Activated naive CD4-positive, alpha-beta T cell treated with anti-CD3 and anti-CD28 coated beads for 36 hours (primary cell): Measurements from ENCODE around the gene ACTL6B. TPM values are rescaled to one million over a fixed set of nuclear protein-coding genes. Genes with fewer than 3 reads are reported as not detected.

ENCODE experiments used
- CTCF ChIA-PET: fragments of 350-600 bp; sonication (Branson Sonifier 250); formaldehyde crosslinking; loops from one replicate; lab custom pipeline; 2021; ENCODE audit warnings: antibody characterized with exemption; lab: Charles Lee
- DNase-seq: peaks from one replicate; pipeline ENCODE4 v3.0.0-alpha.2; 2020
- H3K27ac Mint-ChIP-seq: one replicate; pipeline ENCODE4 v1.8.0; 2021; ENCODE audit warnings: mild to moderate bottlenecking, mixed read lengths
- H3K27me3 Mint-ChIP-seq: one replicate; pipeline ENCODE4 v1.8.0; 2021; ENCODE audit warnings: low read depth, mixed read lengths
- H3K36me3 Mint-ChIP-seq: one replicate; pipeline ENCODE4 v1.8.0; 2021; ENCODE audit warnings: low read depth, mixed read lengths
- H3K4me1 Mint-ChIP-seq: one replicate; pipeline ENCODE4 v1.8.0; 2021; ENCODE audit warnings: low read depth, mixed read lengths
- H3K4me3 Mint-ChIP-seq: one replicate; pipeline ENCODE4 v1.8.0; 2021; ENCODE audit warnings: mild to moderate bottlenecking, moderate library complexity, mixed read lengths
- H3K9me3 Mint-ChIP-seq: one replicate; pipeline ENCODE4 v1.8.0; 2021; ENCODE audit warnings: mixed read lengths
- intact Hi-C: fragments of 100-400 bp; cut with micrococcal nuclease; formaldehyde crosslinking; loops from one replicate; pipeline ENCODE4 v1.15.1; 2023
- total RNA-seq, 2 experiments: library from RNA; stranded (reverse); gene quantifications; one replicate each; pipeline ENCODE4 v1.2.3, GENCODE V29; 2021

ACTL6B gene
- total RNA-seq, 2 experiments from 2014 or later: not detected

DNA sequence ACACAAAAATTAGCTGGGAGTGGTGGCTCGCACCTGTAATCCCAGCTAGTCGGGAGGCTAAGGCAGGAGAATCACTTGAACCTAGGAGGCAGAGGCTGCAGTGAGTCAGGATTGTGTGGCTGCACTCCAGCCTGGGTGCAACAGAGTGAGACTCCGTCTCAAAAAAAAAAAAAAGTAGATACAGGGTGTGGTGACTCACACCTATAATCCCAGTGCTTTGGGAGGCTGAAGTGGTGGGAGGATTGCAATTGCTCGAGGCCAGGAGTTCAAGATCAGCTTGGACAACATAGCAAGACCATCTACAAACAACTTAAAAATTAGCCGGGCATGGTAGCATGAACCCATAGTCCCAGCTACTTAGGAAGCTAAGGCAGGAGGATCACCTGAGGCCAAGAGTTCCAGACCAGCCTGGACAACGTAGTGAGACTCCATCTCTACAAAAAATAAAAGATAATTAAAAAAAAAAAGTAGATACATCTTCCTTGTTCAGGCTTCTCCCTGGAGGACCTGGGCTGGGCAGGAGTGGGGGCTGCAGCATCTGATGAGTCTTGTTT is 41.9 kb downstream of the ACTL6B start:
- Mint-ChIP-seq H3K4me1 (peaks cover 13% of the 10 kb centered on the region), H3K36me3 (no peaks in the 10 kb centered on the region), H3K27me3 (no peaks in the 10 kb centered on the region), H3K9me3 (no peaks in the 10 kb centered on the region), H3K4me3 (no peak overlapping the region), H3K27ac (no peak overlapping the region)
- no peak for DNase-seq
- CTCF ChIA-PET: interaction anchor here (0.9 to 3.9 kb wide), 7 partner anchors 15 to 137 kb away, joined by 3 to 20 read pairs (median 4); partner anchors contain the start of gene POP7
- intact Hi-C loops: loop anchor here (5.0 kb wide), 1 partner anchor 273 kb away; the partner anchor contains the start of gene UFSP1

DNA sequence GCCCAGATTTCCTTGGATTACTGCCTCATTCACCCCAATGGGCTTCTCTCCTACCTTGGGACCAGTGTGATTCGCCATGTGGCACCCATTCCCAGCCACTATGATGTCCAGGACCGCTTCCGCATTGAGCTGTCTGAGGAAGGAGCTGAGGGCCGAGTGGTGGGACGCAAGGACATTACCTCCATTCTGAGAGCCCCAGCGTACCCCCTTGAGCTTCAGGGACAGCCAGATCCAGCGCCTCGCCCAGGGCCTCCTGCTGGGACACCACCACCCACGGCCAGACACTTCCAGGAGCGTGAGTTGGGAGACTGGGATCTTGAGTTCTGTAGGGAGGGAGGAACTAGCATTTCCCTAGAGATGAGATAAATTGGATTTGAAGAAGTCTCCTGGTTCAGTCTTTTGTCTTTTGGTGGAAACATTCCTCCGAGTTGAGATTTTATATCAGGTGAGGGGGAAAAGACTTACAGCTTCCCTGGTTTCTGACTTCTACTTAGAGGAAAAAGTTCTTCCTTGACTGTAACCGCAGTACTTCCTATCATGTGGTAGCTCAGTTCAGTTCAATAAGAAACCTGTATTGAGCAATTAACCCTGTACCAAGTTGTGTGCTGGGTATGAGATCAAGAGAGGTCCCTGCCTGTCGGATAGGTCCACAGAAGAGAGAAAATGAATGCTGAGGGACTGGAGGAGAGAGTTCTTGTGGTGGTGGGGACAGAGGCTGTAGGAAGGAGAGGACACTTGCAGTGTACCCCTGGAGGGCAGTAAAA is 42.7 kb downstream of the ACTL6B start:
- H3K27me3 Mint-ChIP-seq: no peaks in the 10 kb centered on the region
- intact Hi-C loops: loop anchor here (2.0 to 5.0 kb wide), 2 partner anchors 61 to 274 kb away; partner anchors contain the start of gene UFSP1
- DNase-seq: no peak
- H3K36me3 Mint-ChIP-seq: no peaks in the 10 kb centered on the region
- H3K4me3 Mint-ChIP-seq: peak overlapping the region; percentile 73
- H3K4me1 Mint-ChIP-seq: peaks cover 13% of the 10 kb centered on the region
- H3K27ac Mint-ChIP-seq: no peak overlapping the region
- CTCF ChIA-PET: interaction anchor here (0.9 to 3.9 kb wide), 7 partner anchors 16 to 136 kb away, joined by 3 to 20 read pairs (median 5); partner anchors contain the start of gene POP7
- no peaks in the 10 kb centered on the region for H3K9me3 Mint-ChIP-seq

DNA sequence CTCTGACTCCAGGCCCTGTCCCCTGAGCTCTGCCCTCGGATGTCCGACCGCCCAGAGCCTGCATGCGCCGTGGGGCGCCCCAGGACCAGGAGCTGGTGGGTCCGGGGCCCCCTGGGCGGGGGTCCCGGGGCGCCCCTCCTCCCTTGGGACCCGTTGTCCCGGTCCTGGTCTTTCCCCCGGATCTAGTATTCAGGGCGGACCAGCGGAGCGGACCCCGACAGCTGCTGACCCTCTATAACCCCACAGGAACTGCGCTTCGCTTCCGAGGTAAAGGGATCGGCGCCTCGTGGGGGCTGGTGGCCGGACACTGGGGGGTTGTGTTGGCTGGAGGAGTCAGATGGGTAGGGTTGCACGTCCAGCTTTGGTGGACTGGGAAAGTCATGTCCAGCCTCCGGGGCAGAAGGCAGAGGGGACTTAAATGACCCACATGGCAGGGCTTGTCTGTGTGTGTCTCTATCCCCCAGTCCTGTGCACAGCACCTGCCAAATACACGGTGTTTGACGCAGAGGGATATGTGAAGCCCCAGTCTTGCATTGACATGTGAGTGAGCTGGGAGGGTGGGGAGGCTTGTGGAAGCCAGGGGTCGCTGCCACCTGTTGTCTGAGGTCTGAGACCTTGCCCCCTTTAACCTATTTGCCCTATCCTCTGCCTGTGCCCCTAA is 43.4 kb downstream of the ACTL6B start:
- peak; percentile 51 for DNase-seq
- intact Hi-C loops: loop anchor here (1.0 to 5.0 kb wide), 10 partner anchors 9 to 274 kb away; partner anchors contain the start of genes AGFG2, FBXO24, LRCH4 and MEPCE
- CTCF ChIA-PET: interaction anchor here (0.6 to 3.9 kb wide), 13 partner anchors 14 to 172 kb away, joined by 3 to 20 read pairs (median 4); partner anchors contain the start of gene POP7
- Mint-ChIP-seq H3K4me3 (peak overlapping the region; percentile 98), H3K36me3 (no peaks in the 10 kb centered on the region), H3K4me1 (peaks cover 13% of the 10 kb centered on the region), H3K27ac (peak overlapping the region; percentile 31), H3K9me3 (no peaks in the 10 kb centered on the region), H3K27me3 (no peaks in the 10 kb centered on the region)

DNA sequence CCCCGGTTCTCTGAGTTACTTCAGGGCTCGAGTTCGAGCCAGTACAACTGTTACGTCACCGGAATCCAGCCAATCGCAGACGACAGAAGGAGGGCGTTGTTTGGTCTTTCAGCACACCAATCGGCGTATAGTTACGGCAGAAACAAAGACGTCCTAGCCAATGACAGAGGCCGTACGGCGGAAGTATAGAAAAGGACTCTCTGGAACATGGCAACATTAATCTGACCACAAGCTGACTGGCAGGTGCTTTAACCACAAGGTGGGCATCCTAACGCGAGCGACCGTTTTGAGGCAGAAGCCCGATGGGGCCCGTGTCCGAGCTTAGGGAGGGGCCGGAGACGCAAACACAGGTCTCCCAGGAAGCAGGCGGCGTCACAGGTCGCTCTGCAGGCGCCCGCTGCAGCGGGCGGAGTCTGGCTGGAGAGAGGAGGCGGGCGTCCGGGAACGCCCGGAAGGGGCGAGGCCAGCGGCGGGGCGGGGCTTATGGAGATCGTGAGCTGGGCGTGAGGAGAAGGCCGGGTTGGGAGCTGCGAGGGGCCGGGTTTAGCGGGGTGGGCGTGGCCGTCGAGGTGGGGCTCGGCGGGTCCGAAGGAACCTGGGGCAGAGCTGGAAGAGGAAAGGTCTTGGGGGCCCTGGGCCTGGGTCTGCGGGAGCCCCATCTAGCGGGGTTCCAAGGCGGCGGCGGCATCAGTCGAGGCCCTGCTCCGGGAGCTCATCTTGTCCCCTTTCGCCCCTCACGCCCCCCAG is 44.1 kb downstream of the ACTL6B start, which contains the start of gene MOSPD3:
TSS of gene MOSPD3 (plus strand) at position 558 of the 747 bp plus-strand sequence. CDS start 252 bp downstream, outside the sequence.
- DNase-seq: peak; percentile 99
- H3K9me3 Mint-ChIP-seq: no peaks in the 10 kb centered on the region
- H3K27me3 Mint-ChIP-seq: no peaks in the 10 kb centered on the region
- peak within 1 kb of the TSS; percentile 98 for H3K4me3 Mint-ChIP-seq
- no peaks in the 10 kb centered on the region for H3K36me3 Mint-ChIP-seq
- CTCF ChIA-PET: interaction anchor here (0.6 to 3.9 kb wide), 11 partner anchors 15 to 171 kb away, joined by 3 to 20 read pairs (median 4); partner anchors contain the start of gene POP7
- intact Hi-C loops: loop anchor here (1.0 to 5.0 kb wide), 10 partner anchors 8 to 275 kb away; partner anchors contain the start of genes AGFG2, FBXO24, LRCH4 and MEPCE
- peak within 1 kb of the TSS; percentile 99 for H3K27ac Mint-ChIP-seq
- H3K4me1 Mint-ChIP-seq: peaks cover 13% of the 10 kb centered on the region

DNA sequence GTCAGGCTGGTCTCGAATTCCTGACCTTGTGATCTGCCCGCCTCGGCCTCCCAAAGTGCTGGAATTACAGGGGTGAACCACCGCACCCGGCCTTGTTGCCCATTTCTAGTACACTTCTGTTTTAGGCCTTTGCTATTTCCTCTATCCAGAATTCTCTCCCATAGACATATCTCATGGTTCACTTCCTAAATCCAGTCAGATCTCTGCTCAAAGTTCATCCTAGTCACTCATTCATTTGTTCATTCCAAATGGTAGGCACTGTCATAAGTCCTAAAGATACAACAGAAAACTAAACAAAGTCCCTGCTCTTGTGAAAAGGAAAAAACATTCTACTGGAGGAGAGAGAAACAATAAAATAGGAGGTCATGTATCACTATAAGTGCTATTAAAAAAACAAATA is 46.3 kb downstream of the ACTL6B start:
- Mint-ChIP-seq H3K27me3 (no peaks in the 10 kb centered on the region), H3K4me1 (peaks cover 18% of the 10 kb centered on the region), H3K4me3 (no peak overlapping the region), H3K36me3 (no peaks in the 10 kb centered on the region), H3K9me3 (no peaks in the 10 kb centered on the region), H3K27ac (no peak overlapping the region)
- CTCF ChIA-PET: interaction anchor here (0.6 to 1.6 kb wide), 2 partner anchors 24 to 28 kb away, joined by 3 to 4 read pairs; no protein-coding TSS in a partner anchor
- DNase-seq: no peak
- intact Hi-C loops: loop anchor here (5.0 kb wide), 1 partner anchor 277 kb away; the partner anchor contains the start of gene UFSP1

DNA sequence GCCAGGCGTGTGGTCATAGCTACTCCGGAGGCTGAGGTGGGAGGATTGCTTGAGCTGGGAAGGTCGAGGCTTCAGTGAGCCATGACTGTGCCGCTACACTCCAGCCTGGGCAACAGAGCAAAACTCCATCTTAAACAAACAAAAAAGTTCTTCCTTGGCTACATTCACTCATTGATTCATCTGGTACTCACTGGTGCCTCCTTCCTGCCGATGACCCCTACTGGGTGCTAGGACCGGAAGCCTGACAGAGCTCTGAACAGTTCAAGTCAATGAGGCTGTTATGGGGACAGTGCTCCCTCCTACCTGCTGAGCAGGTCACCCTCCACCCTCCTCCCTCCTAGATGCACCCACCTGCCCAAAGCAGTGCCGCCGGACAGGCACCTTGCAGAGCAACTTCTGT is 49.1 kb downstream of the ACTL6B start:
- no peak for DNase-seq
- no peaks in the 10 kb centered on the region for H3K27me3 Mint-ChIP-seq
- peaks cover 12% of the 10 kb centered on the region for H3K4me1 Mint-ChIP-seq
- H3K4me3 Mint-ChIP-seq: no peak overlapping the region
- intact Hi-C loops: no loop called here
- H3K27ac Mint-ChIP-seq: no peak overlapping the region
- H3K36me3 Mint-ChIP-seq: no peaks in the 10 kb centered on the region
- H3K9me3 Mint-ChIP-seq: no peaks in the 10 kb centered on the region
- CTCF ChIA-PET: interaction anchor here (0.6 to 1.0 kb wide), 2 partner anchors 9 to 27 kb away, joined by 3 read pairs; no protein-coding TSS in a partner anchor

DNA sequence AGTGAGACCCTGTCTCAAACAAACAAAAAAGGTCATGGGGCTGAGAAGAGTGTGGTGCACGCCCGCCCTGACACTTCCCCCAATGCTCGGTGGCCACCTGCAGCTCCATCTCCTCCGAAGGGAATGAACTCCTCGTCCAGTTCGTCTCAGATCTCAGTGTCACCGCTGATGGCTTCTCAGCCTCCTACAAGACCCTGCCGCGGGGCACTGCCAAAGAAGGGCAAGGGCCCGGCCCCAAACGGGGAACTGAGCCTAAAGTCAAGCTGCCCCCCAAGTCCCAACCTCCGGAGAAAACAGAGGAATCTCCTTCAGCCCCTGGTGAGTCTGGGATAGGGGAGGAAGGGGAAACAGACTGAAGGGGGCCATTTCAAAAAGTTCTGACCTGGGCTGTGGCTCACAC is 49.9 kb downstream of the ACTL6B start:
- no peak for DNase-seq
- Mint-ChIP-seq H3K4me3 (no peak overlapping the region), H3K9me3 (no peaks in the 10 kb centered on the region), H3K4me1 (peaks cover 12% of the 10 kb centered on the region), H3K27ac (no peak overlapping the region), H3K27me3 (no peaks in the 10 kb centered on the region), H3K36me3 (no peaks in the 10 kb centered on the region)
- CTCF ChIA-PET: interaction anchor here (1.0 to 1.9 kb wide), 2 partner anchors 22 to 42 kb away, joined by 3 to 7 read pairs; no protein-coding TSS in a partner anchor
- intact Hi-C loops: no loop called here

DNA sequence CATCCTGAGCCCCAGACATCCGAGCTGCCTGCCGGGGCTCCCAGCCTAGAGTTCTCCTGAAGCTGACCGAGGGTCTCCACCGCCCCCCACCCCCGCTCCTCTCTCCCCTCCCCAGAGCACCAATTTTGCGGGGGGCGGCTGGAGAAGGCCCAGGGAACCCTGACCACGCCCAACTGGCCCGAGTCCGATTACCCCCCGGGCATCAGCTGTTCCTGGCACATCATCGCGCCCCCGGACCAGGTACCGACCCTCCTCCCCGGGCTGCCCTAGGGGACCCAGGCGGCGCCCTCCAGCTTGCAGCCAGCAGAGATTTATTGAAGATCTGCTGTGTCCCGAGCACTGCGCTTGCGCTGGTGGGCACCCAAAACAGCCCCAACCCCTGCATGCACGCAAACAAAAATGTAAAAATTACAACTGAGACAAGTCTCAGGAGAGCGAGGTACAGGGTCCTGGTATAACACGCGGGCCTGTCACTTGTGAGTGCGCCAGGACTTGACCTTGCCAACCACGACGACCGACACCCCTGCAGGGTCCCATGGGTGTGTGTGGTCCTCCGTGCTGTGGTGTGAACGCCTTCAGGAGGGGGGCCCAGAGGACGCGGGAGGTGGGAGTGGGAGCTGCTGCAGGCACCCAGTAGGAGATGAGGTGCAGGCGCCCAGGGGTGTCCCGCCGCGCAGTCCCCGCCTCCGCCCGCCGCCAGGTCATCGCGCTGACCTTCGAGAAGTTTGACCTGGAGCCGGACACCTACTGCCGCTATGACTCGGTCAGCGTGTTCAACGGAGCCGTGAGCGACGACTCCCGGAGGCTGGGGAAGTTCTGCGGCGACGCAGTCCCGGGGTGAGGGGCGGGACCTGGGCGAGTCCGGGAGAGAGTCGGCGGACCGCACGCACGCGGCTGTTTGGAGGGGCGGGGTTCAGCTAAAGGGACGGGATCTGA is 51.0 kb downstream of the ACTL6B start:
- Mint-ChIP-seq H3K27ac (no peak overlapping the region), H3K4me3 (peak overlapping the region; percentile 75), H3K4me1 (peaks cover 12% of the 10 kb centered on the region), H3K9me3 (no peaks in the 10 kb centered on the region), H3K36me3 (no peaks in the 10 kb centered on the region), H3K27me3 (no peaks in the 10 kb centered on the region)
- CTCF ChIA-PET: interaction anchor here (0.7 to 1.9 kb wide), 6 partner anchors 19 to 100 kb away, joined by 3 to 8 read pairs (median 3); partner anchors contain the start of gene POP7
- DNase-seq: peak; percentile 40
- intact Hi-C loops: loop anchor here (1.0 to 2.0 kb wide), 5 partner anchors 7 to 247 kb away; partner anchors contain the start of genes FBXO24, LRCH4, MOSPD3 and SLC12A9

DNA sequence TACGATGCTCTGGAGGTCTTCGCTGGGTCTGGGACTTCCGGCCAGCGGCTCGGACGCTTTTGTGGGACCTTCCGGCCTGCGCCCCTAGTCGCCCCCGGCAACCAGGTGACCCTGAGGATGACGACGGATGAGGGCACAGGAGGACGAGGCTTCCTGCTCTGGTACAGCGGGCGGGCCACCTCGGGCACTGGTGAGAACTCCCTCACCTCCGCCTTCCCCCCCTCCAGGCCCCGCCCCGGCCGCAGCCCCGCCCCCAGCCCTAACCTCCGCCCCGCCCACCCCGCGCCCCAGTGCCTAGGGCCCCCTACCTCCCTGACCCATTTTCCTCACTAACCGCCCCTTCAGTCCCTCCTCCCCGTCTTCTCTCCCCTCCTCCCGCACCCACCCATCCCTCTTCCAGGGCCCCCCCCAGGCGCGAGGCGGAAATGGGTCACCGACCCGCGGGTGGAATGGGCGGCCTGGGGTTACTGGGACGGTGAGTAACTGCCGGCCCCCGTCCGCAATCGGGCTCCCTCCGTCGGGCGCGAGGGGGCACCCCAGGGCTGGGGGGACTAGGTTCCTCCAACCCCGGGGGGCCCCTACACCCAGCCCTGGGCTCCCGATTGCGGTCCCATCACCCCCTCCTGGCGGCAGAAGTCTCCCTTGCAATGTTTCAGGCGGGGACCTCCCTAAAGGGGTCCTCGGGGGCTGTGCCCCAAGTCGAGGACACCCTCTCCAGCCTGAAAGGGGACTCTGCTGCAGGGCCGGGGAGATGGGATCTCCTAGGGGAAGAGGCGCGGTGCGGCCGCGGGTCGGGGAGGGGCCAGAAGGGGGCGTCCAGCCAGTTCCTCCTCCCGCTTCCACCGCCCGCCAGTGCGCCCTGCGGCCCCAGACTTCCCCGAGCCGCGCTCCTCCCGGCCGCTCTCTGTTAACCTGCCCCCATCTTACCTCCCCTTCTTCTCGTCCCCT is 51.9 kb downstream of the ACTL6B start:
- intact Hi-C loops: loop anchor here (1.0 to 2.0 kb wide), 5 partner anchors 8 to 248 kb away; partner anchors contain the start of genes FBXO24, LRCH4, MOSPD3 and SLC12A9
- peaks cover 12% of the 10 kb centered on the region for H3K4me1 Mint-ChIP-seq
- CTCF ChIA-PET: interaction anchor here (0.8 to 1.4 kb wide), 4 partner anchors 87 to 122 kb away, joined by 3 to 8 read pairs (median 4); partner anchors contain the start of gene POP7
- no peaks in the 10 kb centered on the region for H3K36me3 Mint-ChIP-seq
- no peaks in the 10 kb centered on the region for H3K9me3 Mint-ChIP-seq
- H3K27me3 Mint-ChIP-seq: no peaks in the 10 kb centered on the region
- peak overlapping the region; percentile 75 for H3K4me3 Mint-ChIP-seq
- peak overlapping the region; percentile 67 for H3K27ac Mint-ChIP-seq
- peak; percentile 77 for DNase-seq
